HepG2 (cell line): Measurements from ENCODE around the gene FHIP2A. TPM values are rescaled to one million over a fixed set of nuclear protein-coding genes. Genes with fewer than 3 reads are reported as not detected.

Source experiments
- GLI4 ChIP-seq: sonication (generic); formaldehyde crosslinking; IDR thresholded peaks from 2 replicates; pipeline ENCODE4 v1.5.1; 2020; ENCODE audit warnings: missing genetic modification reagents, mild to moderate bottlenecking, moderate library complexity, borderline replicate concordance
- KDM1A ChIP-seq: IDR thresholded peaks from 2 replicates; pipeline ENCODE4 v1.6.1; 2016; ENCODE audit warnings: missing compliant biosample characterization
- KDM2A ChIP-seq: sonication (generic); formaldehyde crosslinking; IDR thresholded peaks from 2 replicates; pipeline ENCODE4 v1.4.0; 2020; ENCODE audit warnings: low read depth, missing genetic modification reagents, borderline replicate concordance
- REST ChIP-seq, 2 experiments: IDR thresholded peaks; 2 replicates each; pipeline ENCODE4 v1.6.1; 2011 to 2012; ENCODE audit warnings: low read length in 2 of 2, borderline replicate concordance in 1 of 2, low read depth in 1 of 2, mild to moderate bottlenecking in 1 of 2, moderate library complexity in 1 of 2
- RNF219 ChIP-seq: sonication (generic); formaldehyde crosslinking; IDR thresholded peaks from 2 replicates; pipeline ENCODE4 v1.5.0; 2020; ENCODE audit warnings: mild to moderate bottlenecking, missing genetic modification reagents
- SNAPC5 ChIP-seq: sonication (generic); formaldehyde crosslinking; IDR thresholded peaks from 2 replicates; pipeline ENCODE4 v1.8.1; 2023; ENCODE audit warnings: mild to moderate bottlenecking, missing genetic modification reagents, borderline replicate concordance
- TFAP4 ChIP-seq: sonication (generic); IDR thresholded peaks from 2 replicates; pipeline ENCODE4 v1.6.1; 2016; ENCODE audit warnings: low read depth, borderline replicate concordance
- YEATS4 ChIP-seq: sonication (generic); formaldehyde crosslinking; IDR thresholded peaks from 2 replicates; pipeline ENCODE4 v1.4.0; 2020; ENCODE audit warnings: missing genetic modification reagents, borderline replicate concordance
- ZBTB43 ChIP-seq: sonication (generic); formaldehyde crosslinking; conservative IDR thresholded peaks from 2 replicates; pipeline ENCODE4 v1.4.0; 2020; ENCODE audit warnings: missing genetic modification reagents
- ZNF12 ChIP-seq: sonication (generic); formaldehyde crosslinking; IDR thresholded peaks from 2 replicates; pipeline ENCODE4 v1.5.0; 2020; ENCODE audit warnings: missing genetic modification reagents
- ZNF574 ChIP-seq: sonication (generic); formaldehyde crosslinking; IDR thresholded peaks from 2 replicates; pipeline ENCODE4 v1.4.0; 2020; ENCODE audit warnings: missing genetic modification reagents
- ZSCAN20 ChIP-seq: sonication (generic); formaldehyde crosslinking; IDR thresholded peaks from 2 replicates; pipeline ENCODE4 v1.4.0; 2020; ENCODE audit warnings: missing genetic modification reagents, mild to moderate bottlenecking, borderline replicate concordance
- polyA plus RNA-seq, 8 experiments: library from polyadenylated mRNA; depleted of rRNA in 3 of 8; stranded (reverse) in 7 of 8; unstranded in 1 of 8; fragments of >200 nt; fragmentation: Illumina TruSeq in 4 of 8; extraction: Trizol in 4 of 8; gene quantifications; 2 replicates each; pipeline versions ENCODE4 v1.2.1 to v1.2.3, GENCODE V29; 2011 to 2016; ENCODE audit warnings: low read depth in 4 of 8, missing spikeins in 1 of 8, mixed read lengths in 1 of 8; ENCODE audit not compliant: insufficient read depth in 1 of 8
- total RNA-seq, 5 experiments: library from RNA; depleted of rRNA; stranded (reverse); fragments of >200 nt; fragmentation: Illumina TruSeq; extraction: Trizol; gene quantifications; 2 replicates each; pipeline ENCODE4 v1.2.3, GENCODE V29; 2016; ENCODE audit warnings: low read depth in 1 of 5

The FHIP2A gene
- total and polyA plus RNA-seq, 2 of the 13 experiments (the other 11 are each of a cell fraction or from before 2014, with no cell fraction given), result 6.5 to 8.3 TPM

- TF ChIP-seq ZBTB43 (no peak), ZNF12 (CRISPR knock-in tag) (no peak), ZNF574 (CRISPR knock-in tag) (no peak), ZSCAN20 (CRISPR knock-in tag) (no peak), KDM1A (CRISPR knock-in tag) (no peak), TFAP4 (no peak), REST (IDR thresholded peaks at IDR 0.05; ENCODE audit: borderline replicate concordance in 1 of 2, low read depth in 1 of 2, low read length in 2 of 2) (no peak), YEATS4 (CRISPR knock-in tag) (no peak), GLI4 (CRISPR knock-in tag) (no peak), RNF219 (CRISPR knock-in tag) (no peak), SNAPC5 (CRISPR knock-in tag) (no peak), KDM2A (CRISPR knock-in tag) (no peak)
Measured at GRCh38 chr10:114782666-114783065, 38.9 kb upstream of the FHIP2A start (continued).
